GM12891 (cell line): ENCODE measurements around the gene SAE1.

Source experiments
- POLR2A ChIP-seq: IDR thresholded peaks from 2 replicates; pipeline ENCODE4 v1.6.1; 2011; ENCODE audit warnings: low read depth, low read length, control low read depth
- TAF1 ChIP-seq: IDR thresholded peaks from 2 replicates; pipeline ENCODE4 v1.6.1; 2011; ENCODE audit warnings: low read depth, low read length, control low read depth

- no peak for TF ChIP-seq POLR2A
- no peak for TF ChIP-seq TAF1
Observed at GRCh38 chr19:47195434-47195833, 64.8 kb downstream of the SAE1 start.
